GOT3 (cell line): ENCODE data around the gene REXO4.
"Not testable (repeated sequence)": the region's sequence is repeated elsewhere in the genome, so short reads cannot be mapped to it uniquely, and the experiment has no call there.

ENCODE experiments used
- DNase-seq: peaks from one replicate; lab custom pipeline; 2025; ENCODE audit warnings: mixed read lengths; lab: John Stamatoyannopoulos, UW

REXO4 gene

GRCh38 chr9:133420392-133420827, 2.6 kb upstream of the REXO4 start:
- no peak for DNase-seq

- no peak for DNase-seq
Observed at GRCh38 chr9:133419005-133419404, 1.2 kb upstream of the REXO4 start.

- no peak for DNase-seq
Observed at GRCh38 chr9:133415170-133415569, 2.6 kb downstream of the REXO4 start.

- DNase-seq: no peak
Observed at GRCh38 chr9:133408042-133408441, 9.8 kb downstream of the REXO4 start.

- no peak for DNase-seq
Observed at GRCh38 chr9:133406480-133407307, 11.1 kb downstream of the REXO4 start.

GRCh38 chr9:133405508-133406438, 12.0 kb downstream of the REXO4 start:
- DNase-seq: no peak

- DNase-seq: no peak
Observed at GRCh38 chr9:133404454-133405002, 13.3 kb downstream of the REXO4 start.

- DNase-seq: no peak
Observed at GRCh38 chr9:133403766-133404453, 13.9 kb downstream of the REXO4 start.

GRCh38 chr9:133402689-133403088, 15.1 kb downstream of the REXO4 start:
- no peak for DNase-seq

- no peak for DNase-seq
Observed at GRCh38 chr9:133401588-133401987, 16.2 kb downstream of the REXO4 start.

- no peak for DNase-seq
Observed at GRCh38 chr9:133400292-133400691, 17.5 kb downstream of the REXO4 start.

- no peak for DNase-seq
Observed at GRCh38 chr9:133397895-133398294, 19.9 kb downstream of the REXO4 start.

GRCh38 chr9:133397370-133397769, 20.4 kb downstream of the REXO4 start:
- DNase-seq: no peak

- no peak for DNase-seq
Observed at GRCh38 chr9:133396952-133397351, 20.9 kb downstream of the REXO4 start.

- no peak for DNase-seq
Observed at GRCh38 chr9:133394687-133395271, 23.0 kb downstream of the REXO4 start.

GRCh38 chr9:133393399-133393798, 24.4 kb downstream of the REXO4 start:
- DNase-seq: no peak

GRCh38 chr9:133392308-133392707, 25.5 kb downstream of the REXO4 start:
- not testable (repeated sequence) for DNase-seq

- DNase-seq: not testable (repeated sequence)
Observed at GRCh38 chr9:133391449-133391848, 26.4 kb downstream of the REXO4 start.

GRCh38 chr9:133390713-133391112, 27.1 kb downstream of the REXO4 start:
- no peak for DNase-seq

GRCh38 chr9:133389562-133389961, 28.2 kb downstream of the REXO4 start:
- DNase-seq: no peak

- no peak for DNase-seq
Observed at GRCh38 chr9:133389025-133389557, 28.7 kb downstream of the REXO4 start.
